CD4-positive, alpha-beta T cell treated with Interleukin-15 for 1 hour (primary cell): ENCODE data around the gene MYOCOS.
"Not testable (repeated sequence)": the region's sequence is repeated elsewhere in the genome, so short reads cannot be mapped to it uniquely, and the experiment has no call there.

Experiments
- DNase-seq: peaks from one replicate; pipeline ENCODE4 v3.0.0-alpha.2; 2020

MYOCOS gene

GRCh38 chr1:171622152-171622462, at the start of gene MYOCOS:
Gene MYOCOS (plus strand): TSS chr1:171622243. CDS start chr1:171623884, 1,641 bp downstream.
- DNase-seq = no peak

- no peak for DNase-seq
Measured at GRCh38 chr1:171576144-171576543, 45.9 kb upstream of the MYOCOS start.

GRCh38 chr1:171581226-171581625, 40.8 kb upstream of the MYOCOS start:
- no peak for DNase-seq

GRCh38 chr1:171581766-171582165, 40.3 kb upstream of the MYOCOS start:
- DNase-seq = no peak

- no peak for DNase-seq
Measured at GRCh38 chr1:171582589-171582988, 39.5 kb upstream of the MYOCOS start.

GRCh38 chr1:171583591-171584201, 38.3 kb upstream of the MYOCOS start:
- DNase-seq = no peak

- no peak for DNase-seq
Measured at GRCh38 chr1:171585715-171586114, 36.3 kb upstream of the MYOCOS start.

- no peak for DNase-seq
Measured at GRCh38 chr1:171588230-171588629, 33.8 kb upstream of the MYOCOS start.

- DNase-seq = no peak
Measured at GRCh38 chr1:171590022-171590421, 32.0 kb upstream of the MYOCOS start.

GRCh38 chr1:171595324-171595723, 26.7 kb upstream of the MYOCOS start:
- no peak for DNase-seq

GRCh38 chr1:171596119-171596518, 25.9 kb upstream of the MYOCOS start:
- no peak for DNase-seq

- DNase-seq = no peak
Measured at GRCh38 chr1:171596705-171597104, 25.3 kb upstream of the MYOCOS start.

GRCh38 chr1:171597203-171597602, 24.8 kb upstream of the MYOCOS start:
- DNase-seq = no peak

GRCh38 chr1:171600310-171600709, 21.7 kb upstream of the MYOCOS start:
- DNase-seq = not testable (repeated sequence)

GRCh38 chr1:171600862-171601261, 21.2 kb upstream of the MYOCOS start:
- DNase-seq = no peak

GRCh38 chr1:171603042-171603441, 19.0 kb upstream of the MYOCOS start:
- DNase-seq = not testable (repeated sequence)

- DNase-seq = no peak
Measured at GRCh38 chr1:171606402-171606941, 15.6 kb upstream of the MYOCOS start.

GRCh38 chr1:171610385-171610784, 11.7 kb upstream of the MYOCOS start:
- DNase-seq = no peak

GRCh38 chr1:171611306-171611705, 10.7 kb upstream of the MYOCOS start:
- DNase-seq = no peak

- DNase-seq = no peak
Measured at GRCh38 chr1:171613282-171613681, 8.8 kb upstream of the MYOCOS start.

- not testable (repeated sequence) for DNase-seq
Measured at GRCh38 chr1:171615122-171615906, 6.7 kb upstream of the MYOCOS start.

- no peak for DNase-seq
Measured at GRCh38 chr1:171616586-171616985, 5.5 kb upstream of the MYOCOS start.

GRCh38 chr1:171623651-171624331, 1.7 kb downstream of the MYOCOS start:
- DNase-seq = no peak

GRCh38 chr1:171625225-171625624, 3.2 kb downstream of the MYOCOS start:
- DNase-seq = no peak
